Measurements from ENCODE around the gene PEDS1. TPM values are rescaled to one million over a fixed set of nuclear protein-coding genes. Genes with fewer than 3 reads are reported as not detected.
A peak's percentile ranks its signal among the peaks of the same experiment; 100 is the strongest.

PEDS1 gene
- total RNA-seq, 2 experiments from 2014 or later, result 17.4 to 19.3 TPM

GRCh38 chr20:50120935-50121693 lies 32.4 kb downstream of the PEDS1 start:
- Mint-ChIP-seq H3K36me3 (peaks cover 14% of the 10 kb centered on the region), H3K9me3 (no peaks in the 10 kb centered on the region), H3K27ac (no peak overlapping the region), H3K27me3 (no peaks in the 10 kb centered on the region), H3K4me1 (peaks cover 7% of the 10 kb centered on the region), H3K4me3 (no peak overlapping the region)
- DNase-seq, result peak; percentile 57

- Mint-ChIP-seq H3K9me3 (no peaks in the 10 kb centered on the region), H3K4me3 (no peak overlapping the region), H3K27ac (no peak overlapping the region), H3K36me3 (peaks cover 2% of the 10 kb centered on the region), H3K4me1 (peaks cover 22% of the 10 kb centered on the region), H3K27me3 (no peaks in the 10 kb centered on the region)
- no peak for DNase-seq
These were observed 35.3 kb downstream of the PEDS1 start for GRCh38 chr20:50118203-50118602.

- Mint-ChIP-seq H3K36me3 (peaks cover 11% of the 10 kb centered on the region), H3K27ac (peak overlapping the region; percentile 91), H3K27me3 (no peaks in the 10 kb centered on the region), H3K4me3 (peak overlapping the region; percentile 82), H3K4me1 (peaks cover 32% of the 10 kb centered on the region), H3K9me3 (no peaks in the 10 kb centered on the region)
- no peak for DNase-seq
These were observed 37.0 kb downstream of the PEDS1 start for GRCh38 chr20:50116368-50116999.

- DNase-seq, result peak; percentile 90
- Mint-ChIP-seq H3K27me3 (no peaks in the 10 kb centered on the region), H3K27ac (peak overlapping the region; percentile 91), H3K36me3 (peaks cover 17% of the 10 kb centered on the region), H3K4me1 (peaks cover 38% of the 10 kb centered on the region), H3K9me3 (no peaks in the 10 kb centered on the region), H3K4me3 (peak overlapping the region; percentile 82)
These were observed 37.7 kb downstream of the PEDS1 start for GRCh38 chr20:50115591-50116367.

GRCh38 chr20:50115041-50115512 lies 38.4 kb downstream of the PEDS1 start:
- Mint-ChIP-seq H3K4me3 (peak overlapping the region; percentile 82), H3K36me3 (peaks cover 23% of the 10 kb centered on the region), H3K4me1 (peaks cover 45% of the 10 kb centered on the region), H3K27ac (peak overlapping the region; percentile 91), H3K27me3 (no peaks in the 10 kb centered on the region), H3K9me3 (no peaks in the 10 kb centered on the region)
- DNase-seq, result no peak

- peaks cover 55% of the 10 kb centered on the region for H3K4me1 Mint-ChIP-seq
- H3K27me3 Mint-ChIP-seq, result no peaks in the 10 kb centered on the region
- H3K4me3 Mint-ChIP-seq, result peak overlapping the region; percentile 92
- peaks cover 33% of the 10 kb centered on the region for H3K36me3 Mint-ChIP-seq
- no peaks in the 10 kb centered on the region for H3K9me3 Mint-ChIP-seq
- DNase-seq, result no peak
- peak overlapping the region; percentile 97 for H3K27ac Mint-ChIP-seq
These were observed 39.9 kb downstream of the PEDS1 start for GRCh38 chr20:50113420-50114224.

- peak within 1 kb of the TSS; percentile 92 for H3K4me3 Mint-ChIP-seq
- H3K4me1 Mint-ChIP-seq, result peaks cover 64% of the 10 kb centered on the region
- DNase-seq, result peak; percentile 89
- H3K36me3 Mint-ChIP-seq, result peaks cover 41% of the 10 kb centered on the region
- H3K9me3 Mint-ChIP-seq, result no peaks in the 10 kb centered on the region
- H3K27ac Mint-ChIP-seq, result peak within 1 kb of the TSS; percentile 97
- no peaks in the 10 kb centered on the region for H3K27me3 Mint-ChIP-seq
These were observed 40.8 kb downstream of the PEDS1 start, which contains the start of gene UBE2V1 for GRCh38 chr20:50112512-50113419. Gene UBE2V1 (minus strand): TSS chr20:50113150. CDS start chr20:50113128, 22 bp downstream.

- Mint-ChIP-seq H3K27me3 (no peaks in the 10 kb centered on the region), H3K4me3 (peak overlapping the region; percentile 92), H3K9me3 (no peaks in the 10 kb centered on the region), H3K27ac (peak overlapping the region; percentile 97), H3K4me1 (peaks cover 70% of the 10 kb centered on the region), H3K36me3 (peaks cover 46% of the 10 kb centered on the region)
- no peak for DNase-seq
These were observed 41.6 kb downstream of the PEDS1 start for GRCh38 chr20:50111829-50112495.

GRCh38 chr20:50111120-50111828 lies 42.2 kb downstream of the PEDS1 start:
- Mint-ChIP-seq H3K4me1 (peaks cover 70% of the 10 kb centered on the region), H3K36me3 (peaks cover 53% of the 10 kb centered on the region), H3K27me3 (no peaks in the 10 kb centered on the region), H3K4me3 (peak overlapping the region; percentile 92), H3K9me3 (no peaks in the 10 kb centered on the region), H3K27ac (peak overlapping the region; percentile 97)
- peak; percentile 43 for DNase-seq

- Mint-ChIP-seq H3K27ac (peak overlapping the region; percentile 97), H3K9me3 (no peaks in the 10 kb centered on the region), H3K36me3 (peaks cover 53% of the 10 kb centered on the region), H3K4me3 (peak overlapping the region; percentile 92), H3K27me3 (no peaks in the 10 kb centered on the region), H3K4me1 (peaks cover 71% of the 10 kb centered on the region)
- peak; percentile 48 for DNase-seq
These were observed 43.1 kb downstream of the PEDS1 start for GRCh38 chr20:50110141-50111047.

GRCh38 chr20:50108556-50109235 lies 44.8 kb downstream of the PEDS1 start:
- no peak overlapping the region for H3K4me3 Mint-ChIP-seq
- no peak for DNase-seq
- H3K36me3 Mint-ChIP-seq, result peaks cover 55% of the 10 kb centered on the region
- H3K27ac Mint-ChIP-seq, result peak overlapping the region; percentile 70
- H3K4me1 Mint-ChIP-seq, result peaks cover 67% of the 10 kb centered on the region
- no peaks in the 10 kb centered on the region for H3K27me3 Mint-ChIP-seq
- H3K9me3 Mint-ChIP-seq, result no peaks in the 10 kb centered on the region
